GOT3 (cell line): ENCODE measurements around the gene PROX2.

Source experiments
- DNase-seq: peaks from one replicate; lab custom pipeline; 2025; ENCODE audit warnings: mixed read lengths; lab: John Stamatoyannopoulos, UW

PROX2 gene

GRCh38 chr14:74879427-74880182 lies 3.7 kb upstream of the PROX2 start:
- no peak for DNase-seq

- no peak for DNase-seq
Observed at GRCh38 chr14:74875204-74875603, 741 bp downstream of the PROX2 start.

- DNase-seq: no peak
Observed at GRCh38 chr14:74871819-74872218, 4.1 kb downstream of the PROX2 start.

- DNase-seq: no peak
Observed at GRCh38 chr14:74868739-74869138, 7.2 kb downstream of the PROX2 start.

- DNase-seq: no peak
Observed at GRCh38 chr14:74867673-74868072, 8.3 kb downstream of the PROX2 start.

GRCh38 chr14:74866708-74867389 lies 9.1 kb downstream of the PROX2 start:
- DNase-seq: no peak

- DNase-seq: no peak
Observed at GRCh38 chr14:74865156-74865555, 10.8 kb downstream of the PROX2 start.

GRCh38 chr14:74864198-74864597 lies 11.7 kb downstream of the PROX2 start:
- no peak for DNase-seq

GRCh38 chr14:74863274-74863673 lies 12.7 kb downstream of the PROX2 start:
- DNase-seq: no peak

- DNase-seq: no peak
Observed at GRCh38 chr14:74861734-74862090, 14.2 kb downstream of the PROX2 start.

- peak; percentile 27 for DNase-seq
Observed at GRCh38 chr14:74860899-74861733, 14.8 kb downstream of the PROX2 start.

- no peak for DNase-seq
Observed at GRCh38 chr14:74859757-74860552, 16.0 kb downstream of the PROX2 start.

- no peak for DNase-seq
Observed at GRCh38 chr14:74858022-74858421, 17.9 kb downstream of the PROX2 start.

- no peak for DNase-seq
Observed at GRCh38 chr14:74856366-74856765, 19.6 kb downstream of the PROX2 start.

- no peak for DNase-seq
Observed at GRCh38 chr14:74855945-74856344, 20.0 kb downstream of the PROX2 start.

GRCh38 chr14:74855021-74855420 lies 20.9 kb downstream of the PROX2 start:
- no peak for DNase-seq

- no peak for DNase-seq
Observed at GRCh38 chr14:74853581-74853980, 22.4 kb downstream of the PROX2 start.

- DNase-seq: no peak
Observed at GRCh38 chr14:74852922-74853530, 22.9 kb downstream of the PROX2 start.

- DNase-seq: no peak
Observed at GRCh38 chr14:74848768-74849167, 27.2 kb downstream of the PROX2 start.

GRCh38 chr14:74846968-74847665 lies 28.8 kb downstream of the PROX2 start:
- DNase-seq: no peak

- no peak for DNase-seq
Observed at GRCh38 chr14:74846168-74846567, 29.8 kb downstream of the PROX2 start.
